Uterus (tissue), 2 donors: Measurements from ENCODE around the gene CTTNBP2.

Experiments used
- POLR2A ChIP-seq, 2 donors: fragments of 450-650 bp; IDR thresholded peaks; one replicate each; pipeline ENCODE4 v1.6.1; 2016; ENCODE audit warnings: antibody characterized with exemption in 2 of 2, mild to moderate bottlenecking in 1 of 2, moderate library complexity in 1 of 2
- TF ChIP-seq, protein P1 (sequence below), 4 experiments: fragments of 200-600 bp in 2 of 4; fragments of 450-650 bp in 2 of 4; sonication (generic) in 2 of 4; IDR thresholded peaks; one replicate each; pipeline ENCODE4 v1.5.1; 2016 to 2019; ENCODE audit warnings: antibody characterized with exemption in 4 of 4, mild to moderate bottlenecking in 2 of 4, moderate library complexity in 1 of 4

DNA sequence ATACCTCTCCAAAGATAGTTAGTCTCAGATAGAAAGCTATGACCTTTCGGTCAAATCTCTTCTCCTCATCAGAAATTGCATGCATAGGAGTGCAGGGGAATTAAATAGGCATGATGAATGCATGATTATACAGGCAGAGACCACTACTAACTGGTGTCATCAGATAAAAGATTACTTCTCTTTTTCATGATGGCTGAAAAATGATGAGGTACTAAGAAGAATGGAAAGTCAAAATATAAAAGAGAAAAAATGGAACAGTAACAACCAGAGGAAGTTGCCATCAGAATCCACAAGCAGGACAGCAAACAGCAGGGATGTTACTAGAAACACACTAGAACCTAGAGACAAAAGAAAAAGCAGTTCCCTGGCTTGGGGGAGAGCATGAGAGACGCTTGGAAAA, 31.6 kb downstream of the CTTNBP2 start:
- TF ChIP-seq, protein P1, sequence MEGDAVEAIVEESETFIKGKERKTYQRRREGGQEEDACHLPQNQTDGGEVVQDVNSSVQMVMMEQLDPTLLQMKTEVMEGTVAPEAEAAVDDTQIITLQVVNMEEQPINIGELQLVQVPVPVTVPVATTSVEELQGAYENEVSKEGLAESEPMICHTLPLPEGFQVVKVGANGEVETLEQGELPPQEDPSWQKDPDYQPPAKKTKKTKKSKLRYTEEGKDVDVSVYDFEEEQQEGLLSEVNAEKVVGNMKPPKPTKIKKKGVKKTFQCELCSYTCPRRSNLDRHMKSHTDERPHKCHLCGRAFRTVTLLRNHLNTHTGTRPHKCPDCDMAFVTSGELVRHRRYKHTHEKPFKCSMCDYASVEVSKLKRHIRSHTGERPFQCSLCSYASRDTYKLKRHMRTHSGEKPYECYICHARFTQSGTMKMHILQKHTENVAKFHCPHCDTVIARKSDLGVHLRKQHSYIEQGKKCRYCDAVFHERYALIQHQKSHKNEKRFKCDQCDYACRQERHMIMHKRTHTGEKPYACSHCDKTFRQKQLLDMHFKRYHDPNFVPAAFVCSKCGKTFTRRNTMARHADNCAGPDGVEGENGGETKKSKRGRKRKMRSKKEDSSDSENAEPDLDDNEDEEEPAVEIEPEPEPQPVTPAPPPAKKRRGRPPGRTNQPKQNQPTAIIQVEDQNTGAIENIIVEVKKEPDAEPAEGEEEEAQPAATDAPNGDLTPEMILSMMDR (IDR thresholded peaks at IDR 0.05), result no peak
- no peak for TF ChIP-seq POLR2A (IDR thresholded peaks at IDR 0.05)
